MG63 (cell line): ENCODE data around the gene HMGCR. TPM values are rescaled to one million over a fixed set of nuclear protein-coding genes. Genes with fewer than 3 reads are reported as not detected.

Source experiments
- total RNA-seq: library from RNA; depleted of rRNA; stranded (reverse); fragments of >200 nt; shearing (Covaris generic); gene quantifications from 2 replicates; pipeline ENCODE4 v1.2.3, GENCODE V29; 2014; ENCODE audit warnings: low replicate concordance; rRNA removed

Gene HMGCR
- total RNA-seq, 1 experiment from 2014 or later: 21.5 TPM

Other genes with a start within 250 kb of the HMGCR start
- gene ANKRD31, start 100.3 kb upstream of the HMGCR start, total RNA-seq: not detected in 2 replicates
- gene CERT1, start 174.4 kb downstream of the HMGCR start, total RNA-seq: 7.6 and 11.1 TPM in 2 replicates
- gene POLK, start 174.7 kb downstream of the HMGCR start, total RNA-seq: 10.9 and 24.0 TPM in 2 replicates